Measurements from ENCODE around the gene MMP27. TPM values are rescaled to one million over a fixed set of nuclear protein-coding genes. Genes with fewer than 3 reads are reported as not detected.
A peak's percentile ranks its signal among the peaks of the same experiment; 100 is the strongest.

The MMP27 gene
- polyA plus RNA-seq, 6 donors from 2014 or later = not detected

GRCh38 chr11:102680945-102681344 is 24.6 kb downstream of the MMP27 start:
- Mint-ChIP-seq H3K27me3 (peaks cover 14 to 28% (median 25%) of the 10 kb centered on the region in 3 donors), H3K36me3 (peaks cover 0 to 4% of the 10 kb centered on the region in 2 donors), H3K9me3 (peaks cover 0 to 4% (median 2%) of the 10 kb centered on the region in 7 donors), H3K4me3 (no peak overlapping the region), H3K27ac (no peak overlapping the region), H3K4me1 (peaks cover 0 to 4% (median 0%) of the 10 kb centered on the region in 3 donors)
- ATAC-seq (ENCODE audit: low read depth in 2 of 2) (no peak), DNase-seq (no peak)

GRCh38 chr11:102678022-102678421 is 27.5 kb downstream of the MMP27 start:
- Mint-ChIP-seq H3K9me3 (no peaks in the 10 kb centered on the region), H3K36me3 (no peaks in the 10 kb centered on the region), H3K27ac (no peak overlapping the region), H3K4me1 (peaks cover 0 to 4% (median 0%) of the 10 kb centered on the region in 3 donors), H3K4me3 (no peak overlapping the region), H3K27me3 (peaks cover 18 to 33% (median 23%) of the 10 kb centered on the region in 3 donors)
- ATAC-seq (ENCODE audit: low read depth in 2 of 2) = no peak
- no peak for DNase-seq

- no peaks in the 10 kb centered on the region for H3K9me3 Mint-ChIP-seq
- no peak overlapping the region for H3K27ac Mint-ChIP-seq
- H3K27me3 Mint-ChIP-seq = peaks cover 12 to 32% (median 19%) of the 10 kb centered on the region in 3 donors
- peaks cover 0 to 4% (median 0%) of the 10 kb centered on the region in 3 donors for H3K4me1 Mint-ChIP-seq
- DNase-seq (no peak), ATAC-seq (ENCODE audit: low read depth in 2 of 2) (no peak)
- no peaks in the 10 kb centered on the region for H3K36me3 Mint-ChIP-seq
- no peak overlapping the region for H3K4me3 Mint-ChIP-seq
Observed at GRCh38 chr11:102676084-102676483, 29.5 kb downstream of the MMP27 start.

DNA sequence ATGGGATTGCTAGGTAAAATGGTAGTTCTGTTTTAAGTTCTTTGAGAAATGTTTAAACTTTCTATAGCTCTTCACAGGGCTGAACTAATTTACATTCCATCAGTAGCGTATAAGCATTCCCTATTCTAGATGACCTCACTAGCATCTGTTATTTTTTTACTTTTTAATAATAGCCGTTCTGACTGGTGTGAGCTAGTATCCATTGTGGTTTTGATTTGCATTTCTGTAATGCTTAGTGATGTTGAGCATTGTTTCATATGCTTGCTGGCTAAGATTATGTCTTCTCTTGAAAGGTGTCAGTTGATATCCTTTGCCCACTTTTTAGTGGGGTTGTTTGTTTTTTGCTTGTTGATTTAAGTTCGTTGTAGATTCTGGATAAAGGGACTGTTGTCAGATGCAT is 35.9 kb downstream of the MMP27 start:
- Mint-ChIP-seq H3K9me3 (no peaks in the 10 kb centered on the region), H3K4me3 (no peak overlapping the region), H3K27ac (no peak overlapping the region), H3K27me3 (peaks cover 0 to 7% (median 0%) of the 10 kb centered on the region in 3 donors), H3K36me3 (no peaks in the 10 kb centered on the region), H3K4me1 (peaks cover 0 to 3% (median 0%) of the 10 kb centered on the region in 3 donors)
- DNase-seq (no peak), ATAC-seq (ENCODE audit: low read depth in 2 of 2) (no peak)

DNA sequence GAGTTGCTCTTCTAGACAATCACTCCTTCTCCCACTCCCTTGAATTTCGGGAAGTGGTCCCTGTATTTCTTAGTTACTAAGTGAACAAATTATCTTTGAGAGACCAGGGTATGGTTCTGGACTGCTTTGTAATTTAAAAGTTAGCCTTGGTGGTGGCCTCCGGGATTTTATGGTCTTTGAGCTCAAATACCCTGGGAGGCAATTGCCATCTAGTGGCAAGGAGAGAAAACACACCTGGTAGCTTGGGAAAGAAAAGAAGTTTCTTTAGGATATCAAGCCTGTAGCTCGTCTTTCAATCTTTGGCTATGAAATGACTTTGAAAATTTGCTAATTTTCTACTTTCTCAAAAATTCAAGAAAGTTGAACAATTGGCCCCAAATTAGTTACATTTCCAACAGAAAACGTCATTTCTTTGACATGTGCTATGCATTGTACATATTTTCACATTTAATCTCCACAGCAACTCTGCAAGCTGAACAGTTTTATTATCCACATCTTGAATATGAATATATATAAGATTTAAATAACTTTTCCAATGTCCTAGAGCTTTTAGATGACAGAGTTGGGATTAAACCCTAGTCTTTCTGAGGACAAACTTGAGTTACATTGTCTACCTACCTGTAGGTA is 39.1 kb downstream of the MMP27 start:
- ATAC-seq (ENCODE audit: low read depth in 2 of 2) (peak in 1 of 2 donors; percentile 21), DNase-seq (peak; percentile 20)
- Mint-ChIP-seq H3K9me3 (no peaks in the 10 kb centered on the region), H3K4me3 (no peak overlapping the region), H3K36me3 (no peaks in the 10 kb centered on the region), H3K27ac (peak overlapping the region in 1 of 6 donors; percentile 4), H3K4me1 (peaks cover 0 to 3% (median 0%) of the 10 kb centered on the region in 3 donors), H3K27me3 (peaks cover 0 to 8% (median 0%) of the 10 kb centered on the region in 3 donors)

GRCh38 chr11:102664001-102664752 is 41.4 kb downstream of the MMP27 start:
- DNase-seq = no peak
- peak; percentile 51 to 61 for ATAC-seq (ENCODE audit: low read depth in 2 of 2)
- no peaks in the 10 kb centered on the region for H3K36me3 Mint-ChIP-seq
- no peak overlapping the region for H3K4me3 Mint-ChIP-seq
- peaks cover 0 to 3% (median 0%) of the 10 kb centered on the region in 3 donors for H3K4me1 Mint-ChIP-seq
- no peak overlapping the region for H3K27ac Mint-ChIP-seq
- no peaks in the 10 kb centered on the region for H3K9me3 Mint-ChIP-seq
- peaks cover 3 to 9% (median 8%) of the 10 kb centered on the region in 3 donors for H3K27me3 Mint-ChIP-seq

- Mint-ChIP-seq H3K4me1 (peaks cover 0 to 3% (median 0%) of the 10 kb centered on the region in 3 donors), H3K36me3 (no peaks in the 10 kb centered on the region), H3K4me3 (no peak overlapping the region), H3K9me3 (no peaks in the 10 kb centered on the region), H3K27me3 (peaks cover 8 to 19% (median 9%) of the 10 kb centered on the region in 3 donors), H3K27ac (peak overlapping the region in 1 of 6 donors; percentile 25)
- DNase-seq = no peak
- no peak for ATAC-seq (ENCODE audit: low read depth in 2 of 2)
Observed at GRCh38 chr11:102662607-102663006, 43.0 kb downstream of the MMP27 start.

DNA sequence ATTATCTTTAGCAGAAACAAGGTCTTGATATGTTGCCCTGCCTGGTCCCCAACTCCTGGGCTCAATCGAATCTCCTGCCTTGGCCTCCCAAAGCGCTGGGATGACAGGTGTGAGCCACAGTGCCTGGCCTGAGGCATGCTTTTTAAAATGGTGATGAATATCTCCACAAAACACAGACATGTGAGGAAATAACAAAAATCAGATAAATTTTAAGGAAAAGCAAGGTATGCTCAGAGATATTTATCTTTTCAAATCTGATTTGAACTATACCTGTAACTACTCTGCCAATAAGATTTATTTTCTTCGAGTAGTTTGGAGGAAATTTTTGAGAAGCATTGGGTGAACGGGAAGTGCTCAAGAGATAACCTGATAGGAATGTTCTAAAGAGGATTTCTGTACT is 44.5 kb downstream of the MMP27 start:
- peaks cover 17 to 33% (median 21%) of the 10 kb centered on the region in 3 donors for H3K27me3 Mint-ChIP-seq
- no peak for DNase-seq
- no peak overlapping the region for H3K4me3 Mint-ChIP-seq
- no peak for ATAC-seq (ENCODE audit: low read depth in 2 of 2)
- no peak overlapping the region for H3K27ac Mint-ChIP-seq
- peaks cover 0 to under 1% (median 0%) of the 10 kb centered on the region in 7 donors for H3K9me3 Mint-ChIP-seq
- no peaks in the 10 kb centered on the region for H3K36me3 Mint-ChIP-seq
- peaks cover 0 to 2% (median 0%) of the 10 kb centered on the region in 3 donors for H3K4me1 Mint-ChIP-seq

- DNase-seq = no peak
- Mint-ChIP-seq H3K27ac (no peak overlapping the region), H3K27me3 (peaks cover 30 to 47% (median 47%) of the 10 kb centered on the region in 3 donors), H3K4me1 (no peaks in the 10 kb centered on the region), H3K36me3 (peaks cover 0 to 3% of the 10 kb centered on the region in 2 donors), H3K9me3 (peaks cover 0 to 8% (median 3%) of the 10 kb centered on the region in 7 donors), H3K4me3 (no peak overlapping the region)
- no peak for ATAC-seq (ENCODE audit: low read depth in 2 of 2)
Observed at GRCh38 chr11:102656528-102656927, 49.0 kb downstream of the MMP27 start.

- H3K4me3 Mint-ChIP-seq = no peak overlapping the region
- no peak for DNase-seq
- ATAC-seq (ENCODE audit: low read depth in 2 of 2) = no peak
- H3K36me3 Mint-ChIP-seq = peaks cover 0 to 3% of the 10 kb centered on the region in 2 donors
- no peaks in the 10 kb centered on the region for H3K4me1 Mint-ChIP-seq
- peaks cover 0 to 8% (median 3%) of the 10 kb centered on the region in 7 donors for H3K9me3 Mint-ChIP-seq
- H3K27me3 Mint-ChIP-seq = peaks cover 32 to 48% (median 47%) of the 10 kb centered on the region in 3 donors
- H3K27ac Mint-ChIP-seq = no peak overlapping the region
Observed at GRCh38 chr11:102655547-102655946, 50.0 kb downstream of the MMP27 start.

DNA sequence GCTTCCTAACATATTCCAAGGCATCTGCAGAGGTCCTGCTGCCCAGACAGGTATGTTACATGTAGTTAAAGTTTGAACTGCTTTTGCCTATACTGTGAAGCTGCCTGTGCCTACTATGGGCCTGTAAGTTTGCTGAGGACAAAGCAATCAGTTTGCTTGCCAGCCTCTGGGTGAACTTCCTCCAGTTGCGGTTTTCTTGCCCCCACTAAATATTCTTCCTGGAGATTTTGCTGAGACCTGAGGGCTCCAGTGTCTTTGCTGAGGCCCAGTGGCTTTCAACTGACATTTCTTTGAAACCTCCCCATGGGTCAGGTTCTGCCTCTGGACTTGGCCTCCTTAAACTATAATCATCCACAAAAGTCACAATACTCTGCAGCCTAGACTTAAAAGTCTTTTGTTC is 50.8 kb downstream of the MMP27 start:
- Mint-ChIP-seq H3K4me1 (no peaks in the 10 kb centered on the region), H3K27ac (peak overlapping the region in 2 of 6 donors; percentile 31 to 61), H3K9me3 (peaks cover 0 to 8% (median 4%) of the 10 kb centered on the region in 7 donors), H3K4me3 (no peak overlapping the region), H3K27me3 (peaks cover 33 to 48% (median 47%) of the 10 kb centered on the region in 3 donors), H3K36me3 (peaks cover 0 to 3% of the 10 kb centered on the region in 2 donors)
- ATAC-seq (ENCODE audit: low read depth in 2 of 2) = no peak
- no peak for DNase-seq

GRCh38 chr11:102653744-102654291 is 51.8 kb downstream of the MMP27 start:
- Mint-ChIP-seq H3K4me1 (no peaks in the 10 kb centered on the region), H3K9me3 (peaks cover 0 to 8% (median 5%) of the 10 kb centered on the region in 7 donors), H3K4me3 (no peak overlapping the region), H3K27me3 (peaks cover 27 to 43% (median 41%) of the 10 kb centered on the region in 3 donors), H3K36me3 (peaks cover 0 to 3% of the 10 kb centered on the region in 2 donors), H3K27ac (no peak overlapping the region)
- DNase-seq (no peak), ATAC-seq (ENCODE audit: low read depth in 2 of 2) (no peak)

DNA sequence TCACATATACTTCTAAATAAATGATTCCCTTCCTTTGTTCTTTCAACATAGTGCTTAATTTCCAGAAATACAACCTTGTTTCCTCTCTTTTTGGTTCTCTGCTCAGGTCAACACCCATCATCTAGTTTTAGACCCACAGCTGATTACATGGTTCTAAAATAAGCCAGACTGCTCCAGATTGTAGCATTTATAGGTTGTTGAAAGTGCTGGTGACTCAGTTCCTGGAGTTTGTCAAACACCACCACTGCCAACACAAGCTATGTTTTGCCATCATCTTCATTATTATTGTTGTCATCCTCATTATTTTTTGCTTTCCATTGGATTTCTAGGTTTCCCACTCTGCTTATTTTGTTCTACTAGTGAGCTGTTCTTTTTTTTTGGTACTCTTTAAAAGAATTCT is 58.1 kb downstream of the MMP27 start:
- DNase-seq = no peak
- peaks cover 0 to 4% (median 0%) of the 10 kb centered on the region in 7 donors for H3K9me3 Mint-ChIP-seq
- peaks cover 11 to 27% (median 17%) of the 10 kb centered on the region in 3 donors for H3K27me3 Mint-ChIP-seq
- no peaks in the 10 kb centered on the region for H3K36me3 Mint-ChIP-seq
- no peak overlapping the region for H3K4me3 Mint-ChIP-seq
- no peak for ATAC-seq (ENCODE audit: low read depth in 2 of 2)
- no peak overlapping the region for H3K27ac Mint-ChIP-seq
- H3K4me1 Mint-ChIP-seq = no peaks in the 10 kb centered on the region
